ENCODE data around the gene ZBTB9. TPM values are rescaled to one million over a fixed set of nuclear protein-coding genes. Genes with fewer than 3 reads are reported as not detected.

Gene ZBTB9
- polyA plus RNA-seq, 1 of the 3 experiments (the other 2 are of a cell fraction), result 5.7 TPM

DNA sequence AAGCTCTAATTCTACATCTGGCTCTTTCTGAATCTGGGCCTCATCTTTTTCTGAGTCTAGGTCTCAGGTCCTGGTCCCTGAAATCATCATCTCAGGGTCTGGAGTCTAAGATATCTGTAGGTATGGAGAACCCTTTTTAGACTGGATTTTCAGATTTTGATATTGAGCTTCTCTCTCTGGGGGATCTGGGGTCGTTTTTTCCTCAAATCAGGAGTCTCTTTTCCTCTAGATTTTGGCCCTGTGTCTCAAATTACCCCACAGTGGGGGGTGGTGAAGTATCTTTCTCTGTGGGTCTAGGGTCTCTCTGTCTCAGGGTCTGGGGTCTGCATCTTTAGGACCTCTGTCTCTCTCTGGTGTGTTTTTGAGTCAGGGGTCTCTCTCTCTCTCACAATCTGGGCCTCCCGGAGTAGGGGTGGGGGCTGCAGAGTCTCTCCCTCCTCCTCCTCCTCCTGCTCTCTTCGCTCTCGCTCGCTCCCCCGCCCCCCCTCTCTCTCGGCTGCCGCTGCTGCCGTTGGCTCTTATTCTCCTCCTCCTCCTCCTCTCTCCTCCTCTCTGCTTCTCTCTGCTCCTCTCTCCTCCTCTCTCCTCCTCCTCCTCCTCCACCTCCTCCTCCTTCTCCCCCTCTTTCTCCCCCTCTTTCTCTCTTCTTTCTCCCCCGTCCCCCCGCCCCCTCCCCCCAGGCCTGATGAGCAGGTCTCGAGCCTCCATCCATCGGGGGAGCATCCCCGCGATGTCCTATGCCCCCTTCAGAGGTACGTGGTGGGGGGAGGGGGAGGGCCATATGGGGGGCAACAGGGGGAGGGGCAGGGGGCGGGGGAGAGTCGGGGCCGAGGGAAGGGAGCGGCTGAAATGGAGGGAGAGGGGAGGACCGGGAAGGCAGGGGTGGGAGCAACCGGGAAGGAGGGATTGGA is 34.5 kb upstream of the ZBTB9 start, which contains the start of gene SYNGAP1:
SYNGAP1 (plus strand) TSS at position 486 of the 911 bp plus-strand sequence; CDS start at position 686, 200 bp downstream.
- peak within 1 kb of the TSS; percentile 82 for H3K4me2 ChIP-seq
- peaks cover 30% of the 10 kb centered on the region for H3K79me2 ChIP-seq (ENCODE audit: insufficient read depth)
- peaks cover 16% of the 10 kb centered on the region for H3F3A ChIP-seq (replicated peaks; ENCODE audit: insufficient read depth)
- DNase-seq, result peak; percentile 67
- H3K27ac ChIP-seq (ENCODE audit: low read depth in 2 of 2, low read length in 1 of 2), result peak within 1 kb of the TSS; percentile 84 to 94
- peaks cover 29 to 48% of the 10 kb centered on the region in 2 experiments for H3K4me1 ChIP-seq (ENCODE audit: control insufficient read depth in 1 of 2, insufficient read depth in 2 of 2, low read depth in 1 of 2, low read length in 1 of 2)
- H3K9me3 ChIP-seq, result no peaks in the 10 kb centered on the region
- no peaks in the 10 kb centered on the region for H3K27me3 ChIP-seq (ENCODE audit: insufficient read depth)
- TF ChIP-seq TAF1 (IDR thresholded peaks at IDR 0.05; ENCODE audit: borderline replicate concordance, low read depth, low read length) (no peak), RFX5 (IDR thresholded peaks at IDR 0.05; ENCODE audit: low read length) (no peak), MXI1 (IDR thresholded peaks at IDR 0.05; ENCODE audit: low read depth, low read length) (no peak), RAD21 (IDR thresholded peaks at IDR 0.05; ENCODE audit: low read length) (no peak), POLR2AphosphoS5 (IDR thresholded peaks at IDR 0.05; ENCODE audit: low read depth, low read length) (no peak), CHD2 (IDR thresholded peaks at IDR 0.05; ENCODE audit: low read length, partially characterized antibody) (no peak), NFIC (IDR thresholded peaks at IDR 0.05; ENCODE audit: borderline replicate concordance) (no peak), TEAD4 (IDR thresholded peaks at IDR 0.05; ENCODE audit: borderline replicate concordance, insufficient read depth) (no peak), TCF12 (IDR thresholded peaks at IDR 0.05) (no peak), MEF2A (IDR thresholded peaks at IDR 0.05; ENCODE audit: borderline replicate concordance, low read depth) (no peak), YY1 (IDR thresholded peaks at IDR 0.05; ENCODE audit: low read depth) (no peak), EP300 (IDR thresholded peaks at IDR 0.05; ENCODE audit: borderline replicate concordance in 1 of 2, low read depth in 1 of 2, low read length in 1 of 2) (no peak), NRF1 (IDR thresholded peaks at IDR 0.05; ENCODE audit: low read depth, low read length) (no peak), SMC3 (IDR thresholded peaks at IDR 0.05; ENCODE audit: low read depth, low read length) (no peak)
- TF ChIP-seq, protein P1, sequence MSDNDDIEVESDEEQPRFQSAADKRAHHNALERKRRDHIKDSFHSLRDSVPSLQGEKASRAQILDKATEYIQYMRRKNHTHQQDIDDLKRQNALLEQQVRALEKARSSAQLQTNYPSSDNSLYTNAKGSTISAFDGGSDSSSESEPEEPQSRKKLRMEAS (IDR thresholded peaks at IDR 0.05; ENCODE audit: low read depth), result no peak
- TF ChIP-seq, protein P2, sequence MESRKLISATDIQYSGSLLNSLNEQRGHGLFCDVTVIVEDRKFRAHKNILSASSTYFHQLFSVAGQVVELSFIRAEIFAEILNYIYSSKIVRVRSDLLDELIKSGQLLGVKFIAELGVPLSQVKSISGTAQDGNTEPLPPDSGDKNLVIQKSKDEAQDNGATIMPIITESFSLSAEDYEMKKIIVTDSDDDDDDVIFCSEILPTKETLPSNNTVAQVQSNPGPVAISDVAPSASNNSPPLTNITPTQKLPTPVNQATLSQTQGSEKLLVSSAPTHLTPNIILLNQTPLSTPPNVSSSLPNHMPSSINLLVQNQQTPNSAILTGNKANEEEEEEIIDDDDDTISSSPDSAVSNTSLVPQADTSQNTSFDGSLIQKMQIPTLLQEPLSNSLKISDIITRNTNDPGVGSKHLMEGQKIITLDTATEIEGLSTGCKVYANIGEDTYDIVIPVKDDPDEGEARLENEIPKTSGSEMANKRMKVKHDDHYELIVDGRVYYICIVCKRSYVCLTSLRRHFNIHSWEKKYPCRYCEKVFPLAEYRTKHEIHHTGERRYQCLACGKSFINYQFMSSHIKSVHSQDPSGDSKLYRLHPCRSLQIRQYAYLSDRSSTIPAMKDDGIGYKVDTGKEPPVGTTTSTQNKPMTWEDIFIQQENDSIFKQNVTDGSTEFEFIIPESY (IDR thresholded peaks at IDR 0.05; ENCODE audit: borderline replicate concordance, low read depth), result no peak
- 35% methylated on average over 22 of the region's 22 CpGs for WGBS (ENCODE audit: low lambda C conversion rate)
- no peaks in the 10 kb centered on the region for H3K9me2 ChIP-seq
- POLR2A ChIA-PET, result no interaction called here
- peak within 1 kb of the TSS; percentile 11 to 43 for H3K4me3 ChIP-seq (ENCODE audit: low read depth in 2 of 2, low read length in 1 of 2)
- H3K9ac ChIP-seq, result peak within 1 kb of the TSS; percentile 38
- H4K20me1 ChIP-seq (ENCODE audit: insufficient read depth), result 0 out of 2 replicates have a peak, but pooled peaks cover 5% of the 10 kb centered on the region
- peak within 1 kb of the TSS; percentile 56; the same call in 1 of the 2 replicates for H2AFZ ChIP-seq (ENCODE audit: low read depth)
- peaks cover 7 to 18% of the 10 kb centered on the region in 2 experiments for H3K36me3 ChIP-seq (replicated peaks in 1 of 2; ENCODE audit: control insufficient read depth in 1 of 2, insufficient read depth in 2 of 2, low read length in 1 of 2)
- CTCF ChIA-PET, result interaction anchor here (0.8 to 2.4 kb wide), 4 partner anchors 9 to 281 kb away, joined by 3 to 12 read pairs (median 5); no protein-coding TSS in a partner anchor
